ENCODE data around the gene RITA1.
"Not testable (repeated sequence)": the region's sequence is repeated elsewhere in the genome, so short reads cannot be mapped to it uniquely, and the experiment has no call there.

Gene RITA1, protein sequence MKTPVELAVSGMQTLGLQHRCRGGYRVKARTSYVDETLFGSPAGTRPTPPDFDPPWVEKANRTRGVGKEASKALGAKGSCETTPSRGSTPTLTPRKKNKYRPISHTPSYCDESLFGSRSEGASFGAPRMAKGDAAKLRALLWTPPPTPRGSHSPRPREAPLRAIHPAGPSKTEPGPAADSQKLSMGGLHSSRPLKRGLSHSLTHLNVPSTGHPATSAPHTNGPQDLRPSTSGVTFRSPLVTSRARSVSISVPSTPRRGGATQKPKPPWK

DNA sequence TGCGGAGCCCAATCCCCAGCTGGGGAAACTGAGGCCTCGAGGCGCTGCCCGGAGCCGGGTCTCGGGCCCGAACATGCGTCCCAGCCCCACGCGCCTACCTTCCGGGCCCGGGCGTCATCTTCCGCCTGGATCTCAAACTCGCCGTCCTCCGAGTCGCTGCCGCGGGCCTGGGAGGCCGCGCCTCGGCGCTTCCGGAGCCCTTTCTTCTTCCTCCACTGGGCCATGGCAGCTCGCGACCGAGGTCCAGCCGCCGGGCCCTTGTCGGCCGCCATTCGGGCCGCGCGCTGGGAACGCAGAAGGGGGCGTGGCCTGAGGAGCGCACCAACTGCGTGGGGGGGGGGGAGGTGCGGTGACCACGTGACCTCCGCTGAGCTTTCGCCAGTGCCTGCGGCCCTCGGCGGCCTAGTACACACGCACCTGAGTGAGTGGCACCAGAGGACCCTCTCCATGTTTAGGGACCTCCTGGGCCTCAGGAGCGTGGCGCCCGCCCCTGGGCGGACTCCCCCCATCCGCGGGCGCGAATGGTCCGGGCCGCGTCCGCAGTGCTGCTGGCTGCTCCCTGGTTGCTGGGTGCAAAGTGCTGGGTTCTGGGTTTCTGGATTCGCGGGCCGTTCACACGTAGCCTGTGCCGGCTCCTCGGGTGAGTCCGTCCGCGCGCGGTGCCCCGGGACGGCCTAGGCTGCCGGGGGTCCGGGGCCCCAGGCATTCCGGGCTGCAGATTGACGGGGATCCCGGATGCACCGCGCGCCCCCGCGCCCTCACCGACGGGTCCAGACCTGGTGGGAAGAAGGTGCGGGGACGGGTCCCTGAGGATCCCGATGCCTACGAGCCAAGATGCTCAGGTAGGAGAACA is at the start of gene RITA1, which contains the start of gene DDX54:
TSS of gene RITA1 (plus strand) at position 542 of the 853 bp plus-strand sequence. CDS start 1,026 bp downstream, outside the sequence.
TSS of gene DDX54 (minus strand) at position 299 of the 853 bp plus-strand sequence. CDS start at position 272, 27 bp downstream.
- DNase-seq (ENCODE audit: low read depth) = peak; percentile 65

- DNase-seq (ENCODE audit: low read depth) = peak; percentile 40
Observed at GRCh38 chr12:113136128-113136989, 49.2 kb upstream of the RITA1 start.

DNA sequence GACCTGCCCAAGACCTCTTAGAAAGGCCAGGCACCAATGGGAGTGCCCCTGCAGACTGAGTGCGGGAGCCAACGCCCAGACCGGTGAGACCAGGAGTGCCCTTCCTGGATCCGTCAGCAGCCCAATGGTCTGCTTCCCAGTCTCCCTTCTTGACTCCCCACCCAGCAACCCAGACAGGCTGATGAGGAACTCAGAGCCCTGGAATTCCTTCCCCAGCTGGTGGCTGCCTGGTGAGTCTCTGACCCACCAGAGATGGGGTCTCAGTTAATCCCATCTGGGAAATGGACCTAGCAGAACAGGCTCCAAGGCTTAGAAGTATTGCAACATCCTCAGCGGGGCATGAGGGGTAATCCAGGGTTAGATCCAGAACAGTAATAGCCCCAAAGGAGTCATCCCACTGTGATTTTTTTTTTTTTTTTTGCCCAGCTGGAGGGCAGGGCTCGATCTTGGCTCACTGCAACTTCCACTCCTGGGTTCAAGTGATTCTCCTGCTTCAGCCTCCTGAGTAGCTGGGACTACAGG is 48.5 kb upstream of the RITA1 start:
- DNase-seq (ENCODE audit: low read depth) = no peak

- DNase-seq (ENCODE audit: low read depth) = no peak
Observed at GRCh38 chr12:113137861-113138783, 47.4 kb upstream of the RITA1 start.

- no peak for DNase-seq (ENCODE audit: low read depth)
Observed at GRCh38 chr12:113138826-113139225, 46.7 kb upstream of the RITA1 start.

GRCh38 chr12:113140706-113141105 is 44.8 kb upstream of the RITA1 start:
- DNase-seq (ENCODE audit: low read depth) = no peak

GRCh38 chr12:113141716-113142115 is 43.8 kb upstream of the RITA1 start:
- DNase-seq (ENCODE audit: low read depth) = not testable (repeated sequence)

DNA sequence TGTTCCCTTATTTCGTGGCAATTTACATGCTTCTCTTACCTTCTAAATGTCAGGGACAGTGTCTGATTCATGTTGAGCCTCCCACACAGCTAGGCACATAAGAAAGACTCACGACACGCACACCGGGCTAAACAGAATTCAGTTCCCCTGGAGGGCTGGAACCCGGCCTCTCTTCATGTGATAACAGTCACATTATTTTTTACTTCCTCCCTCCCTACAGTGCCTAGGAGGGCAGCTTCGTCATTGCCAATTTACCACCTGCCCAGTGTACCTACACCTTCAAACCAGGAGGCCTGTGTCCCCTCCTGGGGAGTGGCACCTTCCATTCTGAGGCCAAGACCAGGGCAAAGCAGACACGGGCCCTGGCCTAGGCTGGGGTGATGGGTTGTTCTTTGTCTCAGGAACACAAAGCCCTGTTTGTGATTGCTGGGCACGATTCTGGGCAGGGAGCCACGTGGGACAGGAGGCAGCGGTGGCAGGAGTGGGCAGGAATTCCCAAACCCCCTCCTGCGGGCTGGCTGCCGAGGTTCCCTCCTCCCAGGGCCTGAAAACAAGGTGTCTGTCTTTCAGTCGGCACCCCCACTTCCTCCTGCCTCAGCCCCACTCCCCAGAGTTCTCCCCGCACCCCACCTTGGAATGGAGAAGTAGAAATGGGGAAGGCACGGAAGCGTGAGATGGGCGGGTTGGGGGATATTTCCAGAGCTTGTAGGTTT is 43.2 kb upstream of the RITA1 start:
- DNase-seq (ENCODE audit: low read depth) = no peak

DNA sequence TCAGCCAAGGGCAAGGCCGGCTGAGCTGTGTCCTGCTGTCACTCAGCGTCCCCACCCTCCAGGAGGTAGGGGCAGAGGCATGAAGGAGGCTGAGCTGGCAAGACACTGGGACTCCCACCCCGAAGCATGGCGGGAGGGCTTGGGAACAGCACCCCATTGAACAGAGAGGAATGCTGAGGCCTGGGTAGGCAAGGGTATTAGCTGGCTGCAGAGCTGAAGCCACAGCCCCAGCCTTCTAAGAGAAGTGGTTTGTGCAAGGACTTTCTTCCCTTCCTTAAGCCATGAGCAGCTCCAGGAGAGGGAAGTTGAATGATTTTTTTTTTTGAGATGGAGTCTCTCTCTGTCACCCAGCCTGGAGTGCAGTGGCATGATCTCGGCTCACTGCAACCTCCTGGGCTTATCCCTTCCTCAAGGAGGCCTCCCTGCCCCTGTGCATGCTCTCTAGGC is 42.6 kb upstream of the RITA1 start:
- no peak for DNase-seq (ENCODE audit: low read depth)

DNA sequence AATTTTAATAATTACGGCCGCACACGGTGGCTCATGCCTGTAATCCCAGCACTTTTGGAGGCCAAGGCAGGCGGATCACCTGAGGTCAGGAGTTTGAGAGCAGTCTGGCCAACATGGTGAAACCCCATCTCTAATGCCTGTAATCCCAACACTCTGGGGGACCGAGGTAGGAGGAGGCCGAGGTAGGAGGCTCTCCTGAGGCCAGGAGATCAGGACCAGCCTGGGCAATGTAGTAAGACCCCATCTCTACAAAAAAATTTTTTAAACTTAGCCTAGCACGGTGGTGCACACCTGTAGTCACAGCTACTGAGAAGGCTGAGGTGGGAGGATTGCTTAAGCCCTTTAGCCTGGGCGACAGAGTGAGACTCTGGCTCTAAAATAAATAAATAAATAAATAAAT is 41.6 kb upstream of the RITA1 start:
- DNase-seq (ENCODE audit: low read depth) = no peak

- DNase-seq (ENCODE audit: low read depth) = no peak
Observed at GRCh38 chr12:113144806-113145205, 40.7 kb upstream of the RITA1 start.

GRCh38 chr12:113145720-113146551 is 39.6 kb upstream of the RITA1 start:
- DNase-seq (ENCODE audit: low read depth) = peak; percentile 74

GRCh38 chr12:113146999-113147398 is 38.5 kb upstream of the RITA1 start:
- no peak for DNase-seq (ENCODE audit: low read depth)

- DNase-seq (ENCODE audit: low read depth) = peak; percentile 83
Observed at GRCh38 chr12:113149361-113150150, 36.0 kb upstream of the RITA1 start, which contains the start of gene CFAP73. Gene CFAP73, plus strand, starts transcription at chr12:113149724. Its CDS starts 134 bp downstream, at chr12:113149858.

GRCh38 chr12:113151655-113152054 is 33.9 kb upstream of the RITA1 start:
- no peak for DNase-seq (ENCODE audit: low read depth)

DNA sequence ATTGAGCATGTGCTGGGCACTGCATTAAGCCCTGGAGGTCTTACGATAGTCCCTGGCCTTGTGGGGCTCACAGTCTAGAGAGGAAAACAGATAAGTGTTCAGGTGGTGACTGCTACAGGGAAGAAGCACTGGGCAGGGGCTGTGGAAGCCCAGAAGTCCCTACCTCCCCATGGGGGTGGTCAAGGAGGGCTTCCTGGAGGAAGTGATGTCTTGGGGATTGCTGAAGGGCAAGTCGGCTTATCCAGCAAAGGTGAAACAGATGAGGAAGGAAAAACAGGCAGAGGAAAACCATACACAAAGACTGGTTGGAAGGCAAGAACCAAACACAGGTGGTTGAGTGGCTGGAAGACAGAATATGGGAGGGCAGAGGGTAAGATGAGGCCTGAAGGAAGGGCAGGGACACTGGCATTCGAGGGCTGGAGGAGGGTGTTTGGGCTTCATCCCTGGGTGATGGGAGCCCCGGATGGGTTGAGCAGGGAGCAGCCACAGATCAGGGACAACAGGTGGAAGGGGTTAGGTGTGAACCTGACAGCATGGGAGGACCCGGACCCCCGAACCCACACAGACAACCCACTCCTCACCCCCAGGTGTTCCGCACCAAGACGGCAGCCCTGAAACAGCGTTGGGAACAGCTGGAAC is 33.2 kb upstream of the RITA1 start:
- no peak for DNase-seq (ENCODE audit: low read depth)

All from amniotic epithelial cell (primary cell).